AG09309 (cell line): ENCODE results near the gene EIF5A2.

ENCODE experiments used
- DNase-seq: peaks from one replicate; pipeline ENCODE4 v3.0.0-alpha.2; 2010; ENCODE audit warnings: low read depth
- H3K4me3 ChIP-seq: 2 replicates; pipeline ENCODE4 v1.5.1; 2011; ENCODE audit warnings: mild to moderate bottlenecking, low read depth, low read length, moderate library complexity; ENCODE audit not compliant: control insufficient read depth
- CTCF ChIP-seq: IDR thresholded peaks from 2 replicates; pipeline ENCODE4 v1.5.1; 2011; ENCODE audit warnings: mild to moderate bottlenecking, low read depth, low read length, inconsistent platforms; ENCODE audit not compliant: insufficient read depth, control insufficient read depth; ENCODE audit errors: missing control alignments

Gene EIF5A2

GRCh38 chr3:170865209-170866094 lies 43.0 kb downstream of the EIF5A2 start:
- no peak for TF ChIP-seq CTCF
- H3K4me3 ChIP-seq = no peak overlapping the region
- DNase-seq = no peak

GRCh38 chr3:170864525-170865208 lies 43.8 kb downstream of the EIF5A2 start:
- H3K4me3 ChIP-seq = no peak overlapping the region
- no peak for DNase-seq
- no peak for TF ChIP-seq CTCF

GRCh38 chr3:170863816-170864215 lies 44.6 kb downstream of the EIF5A2 start:
- no peak overlapping the region for H3K4me3 ChIP-seq

GRCh38 chr3:170862618-170863374 lies 45.6 kb downstream of the EIF5A2 start:
- DNase-seq = no peak
- TF ChIP-seq CTCF = no peak
- no peak overlapping the region for H3K4me3 ChIP-seq

More at GRCh38 chr3:170863816-170864215, 44.6 kb downstream of the EIF5A2 start:
- DNase-seq = no peak
- no peak for TF ChIP-seq CTCF

GRCh38 chr3:170858599-170858998 lies 49.8 kb downstream of the EIF5A2 start:
- no peak for TF ChIP-seq CTCF
- no peak for DNase-seq
- no peak overlapping the region for H3K4me3 ChIP-seq

GRCh38 chr3:170852324-170852723 lies 56.1 kb downstream of the EIF5A2 start:
- TF ChIP-seq CTCF = no peak
- H3K4me3 ChIP-seq = no peak overlapping the region
- DNase-seq = no peak
